GM18951 (cell line): ENCODE measurements around the gene APOBEC2.

Source experiments
- POLR2A ChIP-seq: IDR thresholded peaks from 4 replicates; pipeline ENCODE4 v1.6.1; 2011; ENCODE audit warnings: mild to moderate bottlenecking; ENCODE audit not compliant: insufficient read length, insufficient read depth; ENCODE audit errors: extremely low read depth
- in situ Hi-C: fragments of 300-500 bp; cut with MboI; formaldehyde crosslinking; loops from one replicate; pipeline ENCODE4 v1.12.0; 2022; ENCODE audit warnings: low sequenced_read_pairs, mixed read lengths, inconsistent platforms; ENCODE audit not compliant: unreplicated experiment

The APOBEC2 gene

DNA sequence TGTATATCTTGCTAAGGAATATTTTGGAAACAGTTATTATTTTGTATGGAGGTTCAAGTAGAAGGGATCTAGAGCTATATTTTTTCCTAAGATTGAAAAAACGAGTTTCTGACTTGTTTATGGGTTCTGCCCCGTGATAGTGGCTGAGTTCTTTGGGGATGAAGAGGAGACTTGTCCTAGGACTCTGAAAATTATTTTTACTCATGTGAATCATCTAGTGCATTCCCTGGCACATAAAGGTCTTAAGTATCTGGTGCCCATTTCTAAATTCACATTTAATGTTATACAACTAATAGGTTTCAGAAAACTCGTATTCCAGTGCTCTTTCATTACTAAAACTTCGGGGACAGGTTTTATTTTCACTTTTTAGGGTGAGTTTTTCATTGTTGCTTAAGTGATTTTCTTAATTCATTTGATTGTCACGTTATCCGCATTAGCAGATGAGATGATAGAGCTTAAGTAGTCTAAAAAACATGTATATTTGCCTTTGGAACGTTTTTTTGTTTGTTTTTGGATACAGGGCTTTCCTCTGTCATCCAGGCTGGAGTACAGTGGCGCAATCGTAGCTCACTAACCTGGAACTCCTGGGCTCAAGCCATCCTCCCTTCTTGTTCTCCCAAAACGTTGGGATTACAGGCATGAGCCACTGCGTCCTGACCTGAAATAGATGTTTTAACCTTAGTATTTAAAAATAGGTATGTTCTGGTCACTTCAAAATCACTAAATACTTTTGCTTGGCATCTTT is 21.9 kb downstream of the APOBEC2 start:
- no peak for TF ChIP-seq POLR2A
- in situ Hi-C loops = no loop called here

- TF ChIP-seq POLR2A = no peak
- in situ Hi-C loops = no loop called here
Measured at GRCh38 chr6:41075651-41076626, 22.9 kb downstream of the APOBEC2 start.

DNA sequence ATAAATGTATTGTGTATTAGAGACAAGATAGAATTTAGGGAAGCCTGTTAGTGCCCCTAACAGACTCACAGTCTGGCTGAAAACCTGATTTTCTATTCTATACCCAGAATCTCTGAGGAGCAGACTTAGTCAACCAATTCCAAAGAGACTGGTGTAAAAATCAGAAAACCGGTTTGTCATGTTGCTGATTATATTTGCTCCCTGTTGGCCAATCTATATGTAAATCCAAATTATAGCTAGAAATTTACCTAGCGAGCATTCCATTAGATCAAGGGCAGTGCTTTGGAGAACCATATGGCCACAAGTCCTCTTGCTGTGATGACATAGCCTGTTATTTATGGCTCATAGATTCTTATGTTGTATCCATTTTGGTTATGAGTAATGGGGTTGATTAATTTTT is 24.5 kb downstream of the APOBEC2 start:
- in situ Hi-C loops = no loop called here
- TF ChIP-seq POLR2A = no peak

GRCh38 chr6:41078101-41078500 is 25.1 kb downstream of the APOBEC2 start:
- in situ Hi-C loops = no loop called here
- TF ChIP-seq POLR2A = no peak

- no peak for TF ChIP-seq POLR2A
- in situ Hi-C loops = no loop called here
Measured at GRCh38 chr6:41079080-41079479, 26.1 kb downstream of the APOBEC2 start.

GRCh38 chr6:41080621-41081020 is 27.6 kb downstream of the APOBEC2 start:
- no peak for TF ChIP-seq POLR2A
- in situ Hi-C loops = no loop called here

- TF ChIP-seq POLR2A = no peak
- in situ Hi-C loops = no loop called here
Measured at GRCh38 chr6:41083072-41083471, 30.1 kb downstream of the APOBEC2 start.

GRCh38 chr6:41085182-41085581 is 32.2 kb downstream of the APOBEC2 start:
- in situ Hi-C loops = no loop called here
- TF ChIP-seq POLR2A = no peak

DNA sequence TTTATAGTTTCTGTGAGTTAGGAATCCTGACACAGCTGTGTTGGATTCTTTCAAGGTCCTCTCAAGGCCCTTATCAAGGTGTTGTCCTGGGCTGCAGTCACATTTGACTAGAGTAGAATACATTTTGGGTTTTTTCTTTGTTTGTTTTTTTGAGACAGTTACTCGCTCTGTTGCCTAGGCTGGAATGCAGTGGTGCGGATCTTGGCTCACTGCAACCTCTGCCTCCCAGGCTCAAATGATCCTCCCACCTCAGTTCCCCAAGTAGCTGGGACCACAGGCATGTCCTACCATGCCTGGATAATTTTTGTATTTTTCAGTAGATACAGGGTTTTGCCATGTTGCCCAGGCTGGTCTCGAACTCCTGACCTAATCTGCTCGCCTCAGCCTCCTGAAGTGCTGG is 35.4 kb downstream of the APOBEC2 start:
- in situ Hi-C loops = no loop called here
- no peak for TF ChIP-seq POLR2A

GRCh38 chr6:41090841-41091761 is 38.1 kb downstream of the APOBEC2 start:
- no peak for TF ChIP-seq POLR2A
- in situ Hi-C loops = no loop called here

DNA sequence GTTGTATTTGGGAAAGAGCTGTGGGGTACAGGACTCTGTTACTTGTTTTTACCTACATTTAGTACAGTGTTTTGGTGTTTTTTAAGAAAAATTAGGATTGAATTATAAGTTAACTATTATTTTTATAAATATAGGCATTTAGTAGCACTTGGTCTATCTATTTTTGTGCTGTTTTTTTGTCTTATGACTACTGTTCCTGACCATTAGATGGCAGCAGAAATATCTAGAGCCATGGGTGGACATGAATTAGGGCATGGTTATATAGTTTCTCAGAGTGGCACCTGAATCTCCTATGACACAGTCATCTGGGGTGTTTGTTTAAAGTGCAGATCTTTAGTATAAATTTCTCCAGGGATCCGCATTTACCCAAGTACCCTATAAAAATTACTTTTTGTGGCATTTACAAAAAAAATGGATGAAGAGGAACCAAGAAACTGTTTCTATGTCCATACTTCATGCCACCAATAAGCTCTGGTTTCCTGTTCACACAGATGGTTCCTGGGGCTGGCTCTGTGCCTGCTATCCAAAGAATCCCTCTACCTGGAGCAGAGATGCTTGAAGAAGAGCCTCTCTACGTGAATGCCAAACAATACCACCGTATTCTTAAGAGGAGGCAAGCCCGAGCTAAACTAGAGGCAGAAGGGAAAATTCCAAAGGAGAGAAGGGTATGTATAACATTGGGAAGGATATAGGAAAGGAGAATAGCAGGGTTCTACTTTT is 39.6 kb downstream of the APOBEC2 start:
- TF ChIP-seq POLR2A = no peak
- in situ Hi-C loops = no loop called here

- TF ChIP-seq POLR2A = no peak
- in situ Hi-C loops = no loop called here
Measured at GRCh38 chr6:41093729-41094128, 40.7 kb downstream of the APOBEC2 start.
